Measurements from ENCODE around the gene EYA2. TPM values are rescaled to one million over a fixed set of nuclear protein-coding genes. Genes with fewer than 3 reads are reported as not detected.

EYA2 gene
- total and polyA plus RNA-seq, 2 donors (not counting 3 experiments of a cell fraction or from before 2014, with no cell fraction given), result not detected

DNA sequence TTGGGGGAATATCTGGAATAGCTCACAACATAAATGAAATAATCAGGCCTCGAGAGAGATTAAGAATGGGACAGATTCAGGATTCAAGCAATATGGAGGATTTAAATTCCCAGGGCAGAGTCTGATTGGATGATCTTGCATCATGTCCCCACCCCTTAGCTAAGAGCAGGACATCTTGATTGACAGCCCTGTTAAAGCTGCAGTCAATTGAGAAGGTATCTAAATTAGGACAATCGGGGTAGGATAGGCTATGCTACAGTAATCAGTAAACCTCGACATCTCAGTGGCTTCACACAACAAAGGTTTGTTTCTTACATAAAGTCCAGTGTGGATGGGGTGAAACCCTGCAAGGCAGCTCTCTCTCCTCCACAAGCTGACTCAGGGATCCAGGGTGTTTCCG, 109.5 kb downstream of the EYA2 start:
- Histone ChIP-seq H3K9ac (replicated peaks; ENCODE audit: extremely low read depth, insufficient read depth, low read length) (no peak overlapping the region), H3K9me1 (replicated peaks; ENCODE audit: control insufficient read depth, extremely low read depth, insufficient read depth, low read length) (no peaks in the 10 kb centered on the region), H3K27me3 (ENCODE audit: control insufficient read depth in 2 of 2, insufficient read depth in 2 of 2, low read length in 2 of 2) (no peaks in the 10 kb centered on the region), H3K4me2 (ENCODE audit: insufficient read depth, low read length) (no peak overlapping the region), H3K4me3 (replicated peaks in 1 of 3; ENCODE audit: insufficient read depth in 1 of 3, low read depth in 1 of 3, low read length in 3 of 3) (no peak overlapping the region), H3K27ac (ENCODE audit: insufficient read depth, low read depth, low read length) (no peak overlapping the region), H4K20me1 (replicated peaks; ENCODE audit: control insufficient read depth, extremely low read depth, insufficient read depth, low read length) (no peaks in the 10 kb centered on the region), H3K9me3 (replicated peaks; ENCODE audit: control insufficient read depth, insufficient read depth, low read length) (no peaks in the 10 kb centered on the region), H3K79me2 (ENCODE audit: control insufficient read depth, insufficient read depth, low read length) (no peaks in the 10 kb centered on the region), H3K36me3 (ENCODE audit: control insufficient read depth in 2 of 2, extremely low read depth in 1 of 2, insufficient read depth in 2 of 2, low read length in 2 of 2) (no peaks in the 10 kb centered on the region), H2AFZ (ENCODE audit: low read depth, low read length) (no peak overlapping the region), H3K4me1 (ENCODE audit: control insufficient read depth, extremely low read depth, insufficient read depth, low read length) (no peaks in the 10 kb centered on the region)
- ChIA-PET CTCF (no interaction called here), POLR2A (no interaction called here)
- DNase-seq (ENCODE audit: low read depth, low spot score) (no peak), FAIRE-seq (no peak)
- dilution Hi-C loops (cut with MboI; ENCODE audit: extremely low pct_ligation_motif_present, low sequenced_read_pairs) (no loop called here), intact Hi-C loops (cut with micrococcal nuclease) (no loop called here)
- no peak for TF ChIP-seq MYC (IDR thresholded peaks at IDR 0.05; ENCODE audit: low read depth, low read length)
- TF ChIP-seq, protein P1, sequence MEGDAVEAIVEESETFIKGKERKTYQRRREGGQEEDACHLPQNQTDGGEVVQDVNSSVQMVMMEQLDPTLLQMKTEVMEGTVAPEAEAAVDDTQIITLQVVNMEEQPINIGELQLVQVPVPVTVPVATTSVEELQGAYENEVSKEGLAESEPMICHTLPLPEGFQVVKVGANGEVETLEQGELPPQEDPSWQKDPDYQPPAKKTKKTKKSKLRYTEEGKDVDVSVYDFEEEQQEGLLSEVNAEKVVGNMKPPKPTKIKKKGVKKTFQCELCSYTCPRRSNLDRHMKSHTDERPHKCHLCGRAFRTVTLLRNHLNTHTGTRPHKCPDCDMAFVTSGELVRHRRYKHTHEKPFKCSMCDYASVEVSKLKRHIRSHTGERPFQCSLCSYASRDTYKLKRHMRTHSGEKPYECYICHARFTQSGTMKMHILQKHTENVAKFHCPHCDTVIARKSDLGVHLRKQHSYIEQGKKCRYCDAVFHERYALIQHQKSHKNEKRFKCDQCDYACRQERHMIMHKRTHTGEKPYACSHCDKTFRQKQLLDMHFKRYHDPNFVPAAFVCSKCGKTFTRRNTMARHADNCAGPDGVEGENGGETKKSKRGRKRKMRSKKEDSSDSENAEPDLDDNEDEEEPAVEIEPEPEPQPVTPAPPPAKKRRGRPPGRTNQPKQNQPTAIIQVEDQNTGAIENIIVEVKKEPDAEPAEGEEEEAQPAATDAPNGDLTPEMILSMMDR (IDR thresholded peaks at IDR 0.05; ENCODE audit: extremely low read depth in 1 of 2, insufficient read depth in 1 of 2, low read depth in 1 of 2, low read length in 2 of 2), result no peak
- no peak for TF ChIP-seq JUN (IDR thresholded peaks at IDR 0.05; ENCODE audit: borderline replicate concordance, insufficient read depth, insufficient read length, low read depth)
- TF ChIP-seq EZH2 (IDR thresholded peaks at IDR 0.05; ENCODE audit: borderline replicate concordance, low read depth, low read length, severe bottlenecking), result no peak
- no peak for TF ChIP-seq GATA2 (IDR thresholded peaks at IDR 0.05; ENCODE audit: insufficient read depth, insufficient read length, low read depth, low read length)
- no peak for TF ChIP-seq POLR2A (IDR thresholded peaks at IDR 0.05; ENCODE audit: low read depth, low read length)
- TF ChIP-seq POLR2AphosphoS5 (IDR thresholded peaks at IDR 0.05; ENCODE audit: insufficient read depth, low read depth, low read length), result no peak
- TF ChIP-seq, protein P2, sequence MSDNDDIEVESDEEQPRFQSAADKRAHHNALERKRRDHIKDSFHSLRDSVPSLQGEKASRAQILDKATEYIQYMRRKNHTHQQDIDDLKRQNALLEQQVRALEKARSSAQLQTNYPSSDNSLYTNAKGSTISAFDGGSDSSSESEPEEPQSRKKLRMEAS (IDR thresholded peaks at IDR 0.05; ENCODE audit: insufficient read depth, insufficient read length), result no peak
- no peak for TF ChIP-seq FOS (IDR thresholded peaks at IDR 0.05; ENCODE audit: borderline replicate concordance, insufficient read depth, low read length)
- no TSS peak for BruUV-seq (replicated peaks)

Data from endothelial cell of umbilical vein (primary cell).